Limb (tissue), 2 donors: ENCODE measurements around the gene PER2.

ENCODE experiments used
- DNase-seq, 2 donors: peaks; one replicate each; pipeline ENCODE4 v3.0.0-alpha.2; 2016; ENCODE audit errors: extremely low spot score in 2 of 2

The PER2 gene

GRCh38 chr2:238251331-238251730, 37.1 kb downstream of the PER2 start:
- DNase-seq = no peak

- no peak for DNase-seq
Observed at GRCh38 chr2:238250896-238251295, 37.5 kb downstream of the PER2 start.

- DNase-seq = no peak
Observed at GRCh38 chr2:238247841-238248453, 40.5 kb downstream of the PER2 start.

GRCh38 chr2:238247002-238247822, 41.2 kb downstream of the PER2 start:
- DNase-seq = peak in 1 of 2 donors; percentile 4

- no peak for DNase-seq
Observed at GRCh38 chr2:238244151-238244550, 44.3 kb downstream of the PER2 start.

- DNase-seq = no peak
Observed at GRCh38 chr2:238243496-238244076, 44.8 kb downstream of the PER2 start.

GRCh38 chr2:238242731-238243495, 45.5 kb downstream of the PER2 start:
- DNase-seq = peak; percentile 18 to 64

GRCh38 chr2:238241970-238242369, 46.4 kb downstream of the PER2 start:
- no peak for DNase-seq

- DNase-seq = peak; percentile 78 to 86
Observed at GRCh38 chr2:238240757-238241711, 47.4 kb downstream of the PER2 start.

GRCh38 chr2:238239863-238240756, 48.3 kb downstream of the PER2 start, which contains the start of gene HES6:
HES6 (minus strand) TSS chr2:238240038; CDS start chr2:238239905, 133 bp downstream.
- DNase-seq = peak; percentile 91 to 92

- no peak for DNase-seq
Observed at GRCh38 chr2:238239543-238239862, 48.9 kb downstream of the PER2 start.

- DNase-seq = no peak
Observed at GRCh38 chr2:238238766-238239542, 49.5 kb downstream of the PER2 start.

- DNase-seq = no peak
Observed at GRCh38 chr2:238238311-238238765, 50.1 kb downstream of the PER2 start.

GRCh38 chr2:238237431-238238135, 50.8 kb downstream of the PER2 start:
- DNase-seq = no peak

- no peak for DNase-seq
Observed at GRCh38 chr2:238236571-238236970, 51.8 kb downstream of the PER2 start.

- DNase-seq = no peak
Observed at GRCh38 chr2:238235856-238236255, 52.6 kb downstream of the PER2 start.

- no peak for DNase-seq
Observed at GRCh38 chr2:238235331-238235732, 53.1 kb downstream of the PER2 start.

- no peak for DNase-seq
Observed at GRCh38 chr2:238233625-238234024, 54.8 kb downstream of the PER2 start.
